GM21529 (cell line): ENCODE data around the gene GNG13.
"Not testable (repeated sequence)": the region's sequence is repeated elsewhere in the genome, so short reads cannot be mapped to it uniquely, and the experiment has no call there.

ENCODE experiments used
- ATAC-seq: cut with Tn5 transposase; IDR thresholded peaks from one replicate; pipeline ENCODE4 v1.9.1; 2021; ENCODE audit not compliant: unreplicated experiment

Gene GNG13

GRCh38 chr16:764184-764750 lies 36.3 kb downstream of the GNG13 start:
- ATAC-seq, result no peak

GRCh38 chr16:763369-764183 lies 37.0 kb downstream of the GNG13 start:
- ATAC-seq, result no peak

- no peak for ATAC-seq
Observed at GRCh38 chr16:762595-763268, 37.8 kb downstream of the GNG13 start.

- no peak for ATAC-seq
Observed at GRCh38 chr16:761625-762513, 38.7 kb downstream of the GNG13 start.

- no peak for ATAC-seq
Observed at GRCh38 chr16:760545-761343, 39.8 kb downstream of the GNG13 start, which contains the start of gene MSLN. Gene MSLN, plus strand, starts transcription at chr16:760734. Its CDS starts 1,947 bp downstream, at chr16:762681.

- ATAC-seq, result no peak
Observed at GRCh38 chr16:760065-760464, 40.5 kb downstream of the GNG13 start.

GRCh38 chr16:759110-759910 lies 41.2 kb downstream of the GNG13 start:
- ATAC-seq, result no peak

GRCh38 chr16:756428-756827 lies 44.1 kb downstream of the GNG13 start:
- no peak for ATAC-seq

- no peak for ATAC-seq
Observed at GRCh38 chr16:754656-755055, 45.9 kb downstream of the GNG13 start.

GRCh38 chr16:754121-754607 lies 46.4 kb downstream of the GNG13 start:
- ATAC-seq, result not testable (repeated sequence)

GRCh38 chr16:752007-752312 lies 48.6 kb downstream of the GNG13 start:
- no peak for ATAC-seq

- ATAC-seq, result no peak
Observed at GRCh38 chr16:751152-752006, 49.2 kb downstream of the GNG13 start.

- no peak for ATAC-seq
Observed at GRCh38 chr16:750485-750884, 50.0 kb downstream of the GNG13 start.

- ATAC-seq, result no peak
Observed at GRCh38 chr16:749010-749409, 51.5 kb downstream of the GNG13 start.
